Smooth muscle cell (in vitro differentiated cells): ENCODE results near the gene MMAB. TPM values are rescaled to one million over a fixed set of nuclear protein-coding genes. Genes with fewer than 3 reads are reported as not detected.

ENCODE experiments used
- DNase-seq: peaks from one replicate; lab custom pipeline; 2025; ENCODE audit not compliant: unreplicated experiment; lab: John Stamatoyannopoulos, UW
- H2AFZ ChIP-seq: fragments of 200-600 bp; sonication (generic); 2 replicates; pipeline ENCODE4 v1.6.0; 2016; ENCODE audit warnings: antibody characterized with exemption, low read depth, mild to moderate bottlenecking
- H3F3A ChIP-seq: fragments of 200-600 bp; sonication (generic); 2 replicates; pipeline ENCODE4 v1.6.0; 2017; ENCODE audit warnings: antibody characterized with exemption, low read depth
- H3K27ac ChIP-seq: fragments of 200-600 bp; sonication (generic); 2 replicates; pipeline ENCODE4 v1.5.1; 2016; ENCODE audit warnings: low read depth, mild to moderate bottlenecking
- H3K27me3 ChIP-seq: fragments of 200-600 bp; sonication (generic); 2 replicates; pipeline ENCODE4 v1.6.1; 2016; ENCODE audit warnings: low read depth, mild to moderate bottlenecking
- H3K36me3 ChIP-seq: fragments of 200-600 bp; sonication (generic); 2 replicates; pipeline ENCODE4 v1.5.1; 2016; ENCODE audit warnings: low read depth
- H3K4me1 ChIP-seq: fragments of 200-600 bp; sonication (generic); 2 replicates; pipeline ENCODE4 v1.5.1; 2016; ENCODE audit warnings: low read depth
- H3K4me2 ChIP-seq: fragments of 200-600 bp; sonication (generic); 2 replicates; pipeline ENCODE4 v1.6.0; 2016; ENCODE audit warnings: mild to moderate bottlenecking
- H3K4me3 ChIP-seq: fragments of 200-600 bp; sonication (generic); 2 replicates; pipeline ENCODE4 v1.5.1; 2016; ENCODE audit warnings: mild to moderate bottlenecking
- H3K79me2 ChIP-seq: fragments of 200-600 bp; sonication (generic); 2 replicates; pipeline ENCODE4 v1.6.0; 2016; ENCODE audit warnings: low read depth, mild to moderate bottlenecking
- H3K9ac ChIP-seq: fragments of 200-600 bp; sonication (generic); 2 replicates; pipeline ENCODE4 v1.6.0; 2016; ENCODE audit warnings: low read depth
- H3K9me3 ChIP-seq: fragments of 200-600 bp; sonication (generic); replicated peaks from 2 replicates; pipeline ENCODE4 v1.5.1; 2016; ENCODE audit warnings: low read depth
- H4K20me1 ChIP-seq: fragments of 200-600 bp; sonication (generic); 2 replicates; pipeline ENCODE4 v1.6.0; 2016; ENCODE audit warnings: low read depth
- WGBS: methylation state at CpG from one replicate; pipeline ENCODE4 v1.1.7; 2016; ENCODE audit warnings: low lambda C conversion rate; 5-methylcytosine and 5-hydroxymethylcytosine counted together
- polyA plus RNA-seq: library from polyadenylated mRNA; unstranded; fragments of >200 nt; fragmentation: Nextera tagmentation; extraction: Ambion mirVana; gene quantifications from 2 replicates; pipeline ENCODE4 v1.2.1, GENCODE V29; 2016
- total RNA-seq: library from RNA; depleted of rRNA; stranded (reverse); fragments of >200 nt; gene quantifications from 2 replicates; pipeline ENCODE4 v1.2.3, GENCODE V29; 2014
- TF ChIP-seq, protein P1 (sequence below): fragments of 200-600 bp; sonication (generic); IDR thresholded peaks from 2 replicates; pipeline ENCODE4 v1.5.1; 2017; ENCODE audit warnings: borderline replicate concordance, mild to moderate bottlenecking, antibody characterized with exemption; ENCODE audit not compliant: insufficient read depth, poor library complexity, severe bottlenecking

Gene MMAB
- total and polyA plus RNA-seq, 2 experiments from 2014 or later = 20.2 to 51.7 TPM

DNA sequence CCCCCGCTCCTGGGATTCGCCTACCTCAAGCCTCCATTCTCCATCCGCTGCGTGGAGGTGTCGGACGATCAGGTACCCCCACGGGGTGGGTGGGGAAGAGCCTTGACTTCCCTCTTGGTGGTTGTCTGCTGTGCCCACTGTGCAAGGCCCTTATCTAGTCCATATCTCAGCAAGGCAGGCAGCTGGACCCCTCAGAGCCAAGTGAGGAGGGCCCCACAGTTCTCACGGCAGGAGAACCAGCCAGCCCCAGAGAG, 39.9 kb downstream of the MMAB start:
- H3K4me1 ChIP-seq = peaks cover 19% of the 10 kb centered on the region
- H3K9ac ChIP-seq = no peak overlapping the region
- no peaks in the 10 kb centered on the region for H3K9me3 ChIP-seq
- peaks cover 10% of the 10 kb centered on the region for H3F3A ChIP-seq
- H3K27ac ChIP-seq = no peak overlapping the region
- no peaks in the 10 kb centered on the region for H3K36me3 ChIP-seq
- no peaks in the 10 kb centered on the region for H3K27me3 ChIP-seq
- TF ChIP-seq, protein P1, sequence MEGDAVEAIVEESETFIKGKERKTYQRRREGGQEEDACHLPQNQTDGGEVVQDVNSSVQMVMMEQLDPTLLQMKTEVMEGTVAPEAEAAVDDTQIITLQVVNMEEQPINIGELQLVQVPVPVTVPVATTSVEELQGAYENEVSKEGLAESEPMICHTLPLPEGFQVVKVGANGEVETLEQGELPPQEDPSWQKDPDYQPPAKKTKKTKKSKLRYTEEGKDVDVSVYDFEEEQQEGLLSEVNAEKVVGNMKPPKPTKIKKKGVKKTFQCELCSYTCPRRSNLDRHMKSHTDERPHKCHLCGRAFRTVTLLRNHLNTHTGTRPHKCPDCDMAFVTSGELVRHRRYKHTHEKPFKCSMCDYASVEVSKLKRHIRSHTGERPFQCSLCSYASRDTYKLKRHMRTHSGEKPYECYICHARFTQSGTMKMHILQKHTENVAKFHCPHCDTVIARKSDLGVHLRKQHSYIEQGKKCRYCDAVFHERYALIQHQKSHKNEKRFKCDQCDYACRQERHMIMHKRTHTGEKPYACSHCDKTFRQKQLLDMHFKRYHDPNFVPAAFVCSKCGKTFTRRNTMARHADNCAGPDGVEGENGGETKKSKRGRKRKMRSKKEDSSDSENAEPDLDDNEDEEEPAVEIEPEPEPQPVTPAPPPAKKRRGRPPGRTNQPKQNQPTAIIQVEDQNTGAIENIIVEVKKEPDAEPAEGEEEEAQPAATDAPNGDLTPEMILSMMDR = no peak
- no peak overlapping the region for H3K4me3 ChIP-seq
- H3K4me2 ChIP-seq = no peak overlapping the region
- DNase-seq = no peak
- no peak overlapping the region for H2AFZ ChIP-seq
- H3K79me2 ChIP-seq = no peaks in the 10 kb centered on the region
- H4K20me1 ChIP-seq = no peaks in the 10 kb centered on the region
- WGBS = 90% methylated on average over 8 of the region's 8 CpGs

- H3F3A ChIP-seq = peaks cover 10% of the 10 kb centered on the region
- DNase-seq = no peak
- no peaks in the 10 kb centered on the region for H3K9me3 ChIP-seq
- H3K4me2 ChIP-seq = no peak overlapping the region
- no peaks in the 10 kb centered on the region for H4K20me1 ChIP-seq
- H3K27ac ChIP-seq = no peak overlapping the region
- no peaks in the 10 kb centered on the region for H3K36me3 ChIP-seq
- H3K79me2 ChIP-seq = no peaks in the 10 kb centered on the region
- no peak overlapping the region for H3K4me3 ChIP-seq
- peaks cover 17% of the 10 kb centered on the region for H3K4me1 ChIP-seq
- TF ChIP-seq, protein P1 = no peak
- no peaks in the 10 kb centered on the region for H3K27me3 ChIP-seq
- no peak overlapping the region for H2AFZ ChIP-seq
- no peak overlapping the region for H3K9ac ChIP-seq
- 86% methylated on average over 24 of the region's 24 CpGs for WGBS
Observed at GRCh38 chr12:109532721-109533486, 40.4 kb downstream of the MMAB start.

GRCh38 chr12:109531411-109531810, 41.9 kb downstream of the MMAB start:
- Histone ChIP-seq H3K36me3 (no peaks in the 10 kb centered on the region), H3K4me1 (peaks cover 20% of the 10 kb centered on the region), H3K79me2 (no peaks in the 10 kb centered on the region), H2AFZ (no peak overlapping the region), H3K9ac (no peak overlapping the region), H3K4me2 (peak overlapping the region; percentile 72), H3K27ac (peak overlapping the region; percentile 92), H3K9me3 (no peaks in the 10 kb centered on the region), H3K27me3 (no peaks in the 10 kb centered on the region), H3K4me3 (no peak overlapping the region), H4K20me1 (no peaks in the 10 kb centered on the region), H3F3A (peaks cover 6% of the 10 kb centered on the region)
- no peak for DNase-seq
- TF ChIP-seq, protein P1 = no peak
- WGBS = 4% methylated on average over 2 of the region's 2 CpGs
